Measurements from ENCODE around the gene NT5DC2. TPM values are rescaled to one million over a fixed set of nuclear protein-coding genes. Genes with fewer than 3 reads are reported as not detected.

NT5DC2 gene
- total RNA-seq, 1 donor from 2014 or later = 9.9 TPM

DNA sequence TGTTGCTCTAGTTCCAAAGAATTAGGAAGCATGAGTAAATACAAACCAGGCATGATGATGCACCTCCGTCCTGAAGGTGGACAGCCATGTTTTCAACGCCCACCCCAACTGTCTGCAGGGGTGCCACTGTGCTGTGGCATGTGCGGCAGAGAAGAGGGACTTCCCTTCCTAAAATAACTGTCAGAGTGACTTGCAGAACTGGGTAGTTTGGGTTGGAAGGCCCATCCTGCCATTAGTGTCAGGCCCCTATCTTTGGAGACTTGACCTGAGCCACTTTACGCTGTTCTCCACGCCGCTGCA, 55.9 kb downstream of the NT5DC2 start:
- Mint-ChIP-seq H3K4me1 (no peaks in the 10 kb centered on the region), H3K36me3 (ENCODE audit: low read depth) (peaks cover 91% of the 10 kb centered on the region), H3K27me3 (no peaks in the 10 kb centered on the region), H3K9me3 (no peaks in the 10 kb centered on the region), H3K27ac (no peak overlapping the region), H3K4me3 (no peak overlapping the region)
- POLR2A ChIA-PET = no interaction called here
- ATAC-seq (ENCODE audit: low read depth) (no peak), DNase-seq (no peak)
- TF ChIP-seq, protein P1, sequence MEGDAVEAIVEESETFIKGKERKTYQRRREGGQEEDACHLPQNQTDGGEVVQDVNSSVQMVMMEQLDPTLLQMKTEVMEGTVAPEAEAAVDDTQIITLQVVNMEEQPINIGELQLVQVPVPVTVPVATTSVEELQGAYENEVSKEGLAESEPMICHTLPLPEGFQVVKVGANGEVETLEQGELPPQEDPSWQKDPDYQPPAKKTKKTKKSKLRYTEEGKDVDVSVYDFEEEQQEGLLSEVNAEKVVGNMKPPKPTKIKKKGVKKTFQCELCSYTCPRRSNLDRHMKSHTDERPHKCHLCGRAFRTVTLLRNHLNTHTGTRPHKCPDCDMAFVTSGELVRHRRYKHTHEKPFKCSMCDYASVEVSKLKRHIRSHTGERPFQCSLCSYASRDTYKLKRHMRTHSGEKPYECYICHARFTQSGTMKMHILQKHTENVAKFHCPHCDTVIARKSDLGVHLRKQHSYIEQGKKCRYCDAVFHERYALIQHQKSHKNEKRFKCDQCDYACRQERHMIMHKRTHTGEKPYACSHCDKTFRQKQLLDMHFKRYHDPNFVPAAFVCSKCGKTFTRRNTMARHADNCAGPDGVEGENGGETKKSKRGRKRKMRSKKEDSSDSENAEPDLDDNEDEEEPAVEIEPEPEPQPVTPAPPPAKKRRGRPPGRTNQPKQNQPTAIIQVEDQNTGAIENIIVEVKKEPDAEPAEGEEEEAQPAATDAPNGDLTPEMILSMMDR (IDR thresholded peaks at IDR 0.05) = no peak
- intact Hi-C loops (cut with micrococcal nuclease) = no loop called here
- CTCF ChIA-PET = no interaction called here

DNA sequence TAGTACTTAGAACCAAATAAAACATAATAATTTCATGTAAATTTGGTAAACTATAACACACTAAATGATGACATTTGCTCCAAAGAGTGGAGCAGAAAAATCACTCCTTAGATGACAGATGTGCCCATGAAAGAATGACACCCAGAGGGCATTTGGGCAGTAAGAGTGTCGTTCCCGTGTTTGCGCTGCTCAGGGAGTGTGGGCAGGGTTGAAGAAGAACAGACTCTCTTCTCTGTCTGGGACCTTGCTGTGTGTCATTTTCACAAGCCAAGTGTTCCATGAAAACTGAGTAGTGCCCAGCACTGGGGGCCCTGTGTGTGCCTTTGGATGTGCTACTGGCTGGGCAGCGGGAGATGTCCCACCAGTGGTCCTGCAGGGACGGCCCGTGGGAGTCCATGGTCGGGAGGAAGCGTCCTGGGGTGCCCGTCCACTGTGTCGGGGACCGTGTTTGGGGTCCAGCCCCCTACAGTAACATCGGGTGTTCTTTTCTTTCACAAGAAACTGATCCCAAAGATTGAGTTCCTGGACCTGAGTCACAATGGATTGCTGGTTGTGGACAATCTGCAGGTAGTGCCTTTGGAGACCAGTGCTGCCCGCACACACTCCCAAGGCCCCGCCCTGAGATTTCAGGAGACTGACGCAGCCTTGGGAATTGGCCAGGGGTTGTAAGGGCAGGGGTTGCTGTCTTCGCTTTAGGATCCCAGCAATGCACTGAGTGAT, 56.4 kb downstream of the NT5DC2 start:
- intact Hi-C loops (cut with micrococcal nuclease) = no loop called here
- H3K4me3 Mint-ChIP-seq = no peak overlapping the region

More for the DNA sequence above, 56.4 kb downstream of the NT5DC2 start:
- peaks cover 91% of the 10 kb centered on the region for H3K36me3 Mint-ChIP-seq (ENCODE audit: low read depth)
- TF ChIP-seq, protein P1 (IDR thresholded peaks at IDR 0.05) = no peak
- H3K9me3 Mint-ChIP-seq = no peaks in the 10 kb centered on the region
- POLR2A ChIA-PET = no interaction called here
- DNase-seq = no peak
- no peak overlapping the region for H3K27ac Mint-ChIP-seq
- no peaks in the 10 kb centered on the region for H3K27me3 Mint-ChIP-seq
- ATAC-seq (ENCODE audit: low read depth) = no peak
- CTCF ChIA-PET = no interaction called here
- no peaks in the 10 kb centered on the region for H3K4me1 Mint-ChIP-seq

Other genes with a start within 250 kb of the NT5DC2 start
- gene GLYCTK, start 246.0 kb downstream of the NT5DC2 start, total RNA-seq = 28.2 and 33.5 TPM in 2 replicates
- gene DNAH1, start 217.5 kb downstream of the NT5DC2 start, total RNA-seq = 22.8 and 25.8 TPM in 2 replicates
- gene BAP1, start 123.8 kb downstream of the NT5DC2 start, total RNA-seq = 98.7 and 105 TPM in 2 replicates
- gene PHF7, start 123.2 kb downstream of the NT5DC2 start, total RNA-seq = 6.4 and 7.5 TPM in 2 replicates
- not detected in 2 replicates for gene SEMA3G, start 88.8 kb downstream of the NT5DC2 start, total RNA-seq
- 0.32 TPM in 1 of 2 replicates, not detected in the other for gene TNNC1, start 79.8 kb downstream of the NT5DC2 start, total RNA-seq
- 79.6 and 89.5 TPM in 2 replicates for gene NISCH, start 78.3 kb downstream of the NT5DC2 start, total RNA-seq
- gene STAB1, start 38.5 kb downstream of the NT5DC2 start, total RNA-seq = 0.64 and 0.71 TPM in 2 replicates
- 11.7 and 13.6 TPM in 2 replicates for gene UQCC5, start 2.7 kb upstream of the NT5DC2 start, total RNA-seq
- gene PBRM1, start 152.1 kb upstream of the NT5DC2 start, total RNA-seq = 60.0 and 62.1 TPM in 2 replicates
- 137 and 145 TPM in 2 replicates for gene GNL3, start 152.2 kb upstream of the NT5DC2 start, total RNA-seq
- gene GLT8D1, start 171.9 kb upstream of the NT5DC2 start, total RNA-seq = 20.4 and 22.2 TPM in 2 replicates
- 78.0 and 79.4 TPM in 2 replicates for gene SPCS1, start 172.2 kb upstream of the NT5DC2 start, total RNA-seq
- 23.0 and 24.5 TPM in 2 replicates for gene NEK4, start 237.1 kb upstream of the NT5DC2 start, total RNA-seq
- gene ITIH1, start 243.7 kb upstream of the NT5DC2 start, total RNA-seq = 0.42 and 0.80 TPM in 2 replicates

All from activated B cell treated with CpG ODN at 0.5 μM for 24 hours (primary cell).